Measurements from ENCODE around the gene FUZ.
A peak's percentile ranks its signal among the peaks of the same experiment; 100 is the strongest.

FUZ gene

DNA sequence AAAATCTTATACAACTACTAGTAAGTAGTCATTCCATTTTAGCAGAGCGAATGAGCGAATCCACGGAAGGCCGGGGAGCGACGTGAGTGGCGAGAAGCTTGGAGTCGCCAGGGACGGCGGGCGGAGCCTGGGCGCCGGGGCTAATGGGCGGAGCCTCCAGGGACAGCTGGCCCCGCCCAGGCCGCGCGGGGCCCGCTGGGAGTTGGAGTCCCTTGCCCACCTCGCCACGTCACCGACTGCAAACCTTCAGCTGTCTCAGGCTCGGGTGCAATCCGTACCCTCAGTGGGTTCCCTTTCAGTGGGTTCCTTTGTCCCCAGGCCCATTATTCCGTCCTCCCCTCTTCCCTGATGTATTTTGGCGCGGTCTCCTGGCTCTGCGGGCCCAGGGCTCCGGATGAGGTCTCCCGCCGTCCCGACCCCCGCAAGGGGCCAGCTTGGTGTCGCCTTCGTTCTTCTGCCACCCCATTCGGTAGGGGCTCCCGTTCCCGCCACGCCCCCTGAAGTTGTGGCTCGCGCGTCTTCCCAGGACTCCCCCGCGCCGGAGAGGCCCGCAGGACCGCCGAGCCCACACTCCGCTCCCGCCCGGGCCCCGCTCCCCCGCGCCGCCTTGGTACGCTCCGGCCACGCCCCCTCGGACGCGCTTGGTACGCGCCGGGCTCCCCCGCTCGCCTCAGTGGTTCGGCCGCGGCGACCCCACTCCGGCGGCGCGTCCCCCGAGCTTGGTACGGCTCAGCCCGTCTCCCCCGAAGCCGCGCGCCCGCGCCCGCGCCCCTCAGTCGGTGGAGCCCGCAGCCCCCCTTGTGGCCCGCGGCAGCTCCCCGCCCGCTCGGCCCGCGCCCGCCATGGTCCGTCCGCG, 37.6 kb upstream of the FUZ start, which contains the start of gene PTOV1:
Gene PTOV1 (plus strand): TSS at position 673 of the 856 bp plus-strand sequence.
- DNase-seq (ENCODE audit: low spot score), result peak; percentile 96

GRCh38 chr19:49850221-49850486, 37.1 kb upstream of the FUZ start:
- no peak for DNase-seq (ENCODE audit: low spot score)

- no peak for DNase-seq (ENCODE audit: low spot score)
These were observed 36.5 kb upstream of the FUZ start for GRCh38 chr19:49849433-49850220.

- DNase-seq (ENCODE audit: low spot score), result no peak
These were observed 35.8 kb upstream of the FUZ start for GRCh38 chr19:49848938-49849337.

DNA sequence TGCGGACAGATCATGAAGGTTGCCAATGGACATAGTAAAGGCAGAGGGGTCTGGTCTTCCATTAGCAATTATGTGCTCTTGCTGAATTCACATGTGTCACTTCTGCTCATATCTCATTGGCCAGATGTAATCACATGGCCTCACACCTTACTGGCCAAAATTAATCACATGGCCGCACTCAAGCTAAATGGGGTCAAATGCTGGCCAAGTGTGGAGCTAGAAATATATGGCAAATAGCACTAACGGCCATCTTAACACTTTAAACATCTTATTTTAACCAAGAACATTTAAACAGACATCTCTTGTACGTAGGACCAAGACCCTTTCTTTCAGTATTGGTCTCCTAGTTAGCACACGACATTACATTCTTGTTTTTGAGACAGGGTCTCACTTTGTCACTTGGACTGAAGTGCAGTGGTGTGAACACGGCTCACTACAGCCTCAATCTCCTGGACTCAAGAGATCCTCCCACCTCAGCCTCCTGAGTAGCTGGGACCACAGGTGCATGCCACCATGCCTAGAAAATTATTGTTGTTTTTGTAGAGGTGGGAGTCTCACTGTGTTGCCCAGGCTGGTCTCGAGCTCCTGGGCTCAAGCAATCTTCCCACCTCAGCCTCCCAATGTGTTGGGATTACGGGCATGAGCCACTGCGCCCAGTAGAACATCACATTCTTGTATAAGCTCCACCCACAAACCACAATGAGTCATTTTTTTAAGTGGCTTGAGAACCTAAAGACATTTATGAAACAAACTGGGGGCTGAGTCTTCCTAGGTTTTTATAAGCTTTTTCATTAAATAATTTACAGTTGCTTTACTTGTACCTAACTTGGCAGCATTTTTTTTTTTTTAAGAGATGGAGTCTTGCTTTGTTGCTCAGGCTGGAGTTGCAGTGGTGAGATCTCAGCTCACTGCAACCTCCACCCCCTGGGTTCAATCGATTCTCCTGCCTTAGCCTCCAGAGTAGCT, 34.9 kb upstream of the FUZ start:
- DNase-seq (ENCODE audit: low spot score), result no peak

- no peak for DNase-seq (ENCODE audit: low spot score)
These were observed 33.3 kb upstream of the FUZ start for GRCh38 chr19:49846408-49846807.

DNA sequence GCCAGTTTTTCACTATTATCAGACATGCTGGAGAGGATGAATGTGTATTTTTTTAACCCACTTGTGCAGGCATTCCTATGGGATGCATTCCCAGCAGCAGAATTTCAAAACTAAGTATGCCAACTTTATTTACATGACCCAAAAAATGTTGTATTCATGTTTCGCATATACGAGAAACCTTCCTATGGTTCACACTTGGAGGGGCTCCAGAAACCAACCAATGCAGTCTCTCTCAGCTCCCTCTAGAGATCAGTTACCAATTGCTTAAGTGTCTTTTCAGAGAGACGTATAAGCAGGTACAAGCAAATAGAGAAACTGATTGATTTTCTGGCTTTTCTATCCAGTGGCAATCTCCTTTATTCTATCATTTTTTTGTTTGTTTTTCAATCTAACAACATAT, 32.3 kb upstream of the FUZ start:
- no peak for DNase-seq (ENCODE audit: low spot score)

- no peak for DNase-seq (ENCODE audit: low spot score)
These were observed 31.3 kb upstream of the FUZ start for GRCh38 chr19:49844138-49845095.

GRCh38 chr19:49843265-49843664, 30.2 kb upstream of the FUZ start:
- DNase-seq (ENCODE audit: low spot score), result no peak

- no peak for DNase-seq (ENCODE audit: low spot score)
These were observed 27.7 kb upstream of the FUZ start for GRCh38 chr19:49840736-49841249.

DNA sequence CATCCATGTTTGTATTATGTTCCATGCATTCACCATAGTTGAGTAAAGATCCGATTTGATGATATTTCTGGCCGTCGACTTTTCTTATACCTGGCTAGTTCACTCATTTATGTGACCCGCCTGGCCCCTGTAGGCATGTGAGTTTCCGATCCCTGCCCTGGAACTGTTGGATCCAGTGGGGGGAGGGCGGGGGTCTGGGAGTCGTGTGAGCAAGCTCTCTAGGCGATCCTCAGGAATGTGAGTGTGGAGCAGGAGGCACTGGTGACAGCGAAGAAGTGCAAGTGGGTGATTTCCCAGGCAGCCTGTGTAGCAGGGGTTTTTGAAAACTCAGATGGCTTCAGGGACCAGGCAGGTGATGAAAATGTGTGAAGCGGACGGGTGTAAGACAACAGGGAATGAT, 27.2 kb upstream of the FUZ start:
- DNase-seq (ENCODE audit: low spot score), result no peak

DNA sequence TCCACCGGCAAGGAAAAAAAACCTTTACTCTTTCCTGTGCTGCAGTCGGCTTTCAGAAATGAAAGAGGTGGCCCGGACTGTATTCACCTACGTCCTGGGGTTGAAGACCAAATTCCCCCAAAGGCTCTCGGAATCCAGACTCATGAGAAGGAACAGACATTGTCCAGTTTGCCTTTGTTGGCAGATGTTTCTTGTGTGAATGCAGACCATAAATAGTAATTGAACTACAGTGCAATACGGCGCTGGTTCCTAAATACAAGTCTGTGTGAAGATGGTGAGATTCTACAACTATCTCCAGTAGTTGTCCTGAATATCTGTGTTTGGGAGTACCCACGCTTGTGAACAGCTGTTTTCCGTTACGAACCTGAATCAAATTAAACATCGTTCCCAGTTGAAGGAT, 26.6 kb upstream of the FUZ start:
- DNase-seq (ENCODE audit: low spot score), result no peak

DNA sequence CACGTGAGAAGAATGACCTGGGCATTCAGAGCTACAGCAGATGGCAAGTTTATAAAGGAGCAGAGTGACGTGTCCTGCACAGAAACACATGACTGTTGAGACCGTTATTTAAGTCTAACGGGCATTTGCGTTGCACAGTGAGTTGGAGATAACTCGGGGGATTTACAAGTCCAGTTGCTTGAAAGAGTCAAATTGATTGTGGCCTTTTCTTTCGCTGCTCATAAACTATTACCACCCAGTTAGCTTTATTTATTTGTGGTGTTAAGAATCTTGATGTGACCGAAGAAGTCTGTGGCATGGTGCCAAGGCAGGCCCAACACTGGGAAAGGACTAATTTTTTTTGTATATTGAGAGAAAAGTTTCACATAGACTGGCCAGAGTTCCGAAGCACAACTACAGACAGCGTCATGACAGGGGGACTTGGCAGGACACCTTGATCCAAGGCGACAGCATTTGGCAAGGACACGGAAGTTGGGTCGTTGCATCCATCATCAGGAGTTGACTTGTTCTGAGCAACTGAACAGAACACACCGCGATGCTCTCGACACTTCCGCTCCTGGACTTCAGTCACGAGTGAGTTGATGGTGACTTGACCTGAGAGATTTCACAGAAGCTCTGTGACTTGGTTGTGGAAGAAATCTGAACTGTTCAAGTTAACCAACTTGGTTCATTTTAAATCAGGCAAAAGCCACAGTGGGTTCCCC, 25.9 kb upstream of the FUZ start:
- DNase-seq (ENCODE audit: low spot score), result no peak

DNA sequence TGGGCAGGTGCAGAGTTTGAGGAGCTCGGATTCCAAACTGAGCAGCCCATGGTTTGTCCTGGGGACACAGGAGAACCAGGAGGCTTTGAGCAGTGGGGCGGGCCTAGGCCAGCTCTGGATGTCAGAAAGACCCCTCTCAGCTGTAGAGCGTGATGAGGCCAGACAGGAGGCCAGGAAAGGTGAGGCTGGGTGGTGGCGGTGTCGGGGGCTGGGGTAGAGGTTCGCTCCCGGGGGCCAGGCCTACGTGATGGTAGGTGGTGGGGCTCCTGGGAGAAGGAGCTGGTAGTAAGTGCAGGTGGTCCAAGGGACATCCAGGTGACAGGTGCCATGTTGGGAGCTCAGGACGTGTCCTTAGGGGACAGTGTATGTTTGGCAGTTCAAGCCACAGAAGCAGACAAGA, 24.3 kb upstream of the FUZ start:
- DNase-seq (ENCODE audit: low spot score), result no peak

- no peak for DNase-seq (ENCODE audit: low spot score)
These were observed 23.9 kb upstream of the FUZ start for GRCh38 chr19:49837009-49837310.

- DNase-seq (ENCODE audit: low spot score), result no peak
These were observed 23.3 kb upstream of the FUZ start for GRCh38 chr19:49836176-49837008.

DNA sequence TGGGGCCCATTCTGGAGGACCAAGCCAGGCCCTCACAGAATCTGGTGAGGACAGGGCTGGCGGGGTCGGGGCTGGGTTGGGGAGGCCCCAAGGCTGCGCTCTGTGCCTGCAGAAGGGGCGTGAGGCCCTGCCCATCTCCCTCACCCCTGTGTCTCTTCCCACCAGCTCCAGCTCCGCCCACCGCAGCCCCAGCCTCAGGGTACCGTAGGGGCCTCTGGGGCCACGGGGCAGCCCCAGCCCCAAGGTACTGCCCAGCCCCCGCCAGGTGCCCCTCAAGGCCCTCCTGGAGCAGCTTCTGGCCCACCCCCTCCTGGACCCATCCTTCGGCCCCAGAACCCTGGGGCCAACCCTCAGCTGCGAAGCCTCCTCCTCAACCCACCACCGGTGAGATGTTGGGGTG, 22.5 kb upstream of the FUZ start:
- no peak for DNase-seq (ENCODE audit: low spot score)

DNA sequence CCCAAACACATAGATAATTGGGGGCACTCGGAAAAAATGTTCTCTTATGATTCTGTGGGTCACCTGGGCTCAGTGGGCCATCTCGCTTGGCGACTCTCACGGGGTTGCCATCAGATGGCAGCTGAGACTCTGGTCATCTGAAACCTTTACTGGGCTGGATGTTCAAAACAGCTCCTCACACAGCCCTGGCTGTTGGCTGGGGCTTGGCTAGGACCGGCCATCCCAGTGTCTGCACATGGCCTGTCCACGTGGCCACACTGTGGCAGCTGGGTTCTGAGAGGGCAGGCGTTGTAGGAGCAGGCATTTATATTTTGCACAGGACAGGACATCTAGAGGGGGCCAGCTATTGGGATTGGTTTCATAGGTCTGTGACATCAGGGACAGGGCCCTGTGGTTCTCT, 20.5 kb upstream of the FUZ start:
- DNase-seq (ENCODE audit: low spot score), result no peak

DNA sequence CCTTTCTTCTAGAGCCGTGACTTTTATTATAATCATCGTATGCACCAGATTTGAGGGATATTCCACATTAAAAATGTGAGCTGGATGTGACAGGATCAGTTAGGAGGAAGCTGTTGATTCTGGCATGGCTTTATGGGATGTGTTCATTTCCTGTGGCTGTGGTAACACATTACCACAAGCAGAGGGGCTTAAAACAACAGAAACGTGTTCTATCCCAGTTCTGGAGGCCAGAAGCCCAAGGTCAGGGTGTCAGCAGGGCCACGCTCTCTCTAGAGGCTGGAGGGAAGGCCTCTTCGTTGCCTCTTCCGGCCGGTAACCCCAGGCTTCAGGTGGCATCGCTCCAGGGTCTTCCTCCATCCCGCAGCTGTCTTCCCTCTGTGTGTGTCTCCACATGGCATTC, 19.5 kb upstream of the FUZ start:
- DNase-seq (ENCODE audit: low spot score), result no peak

GRCh38 chr19:49831592-49831991, 18.5 kb upstream of the FUZ start:
- no peak for DNase-seq (ENCODE audit: low spot score)

Measured in left forelimb (tissue), 1 donor.